ENCODE data around the gene STARD6. TPM values are rescaled to one million over a fixed set of nuclear protein-coding genes. Genes with fewer than 3 reads are reported as not detected.

STARD6 gene, protein sequence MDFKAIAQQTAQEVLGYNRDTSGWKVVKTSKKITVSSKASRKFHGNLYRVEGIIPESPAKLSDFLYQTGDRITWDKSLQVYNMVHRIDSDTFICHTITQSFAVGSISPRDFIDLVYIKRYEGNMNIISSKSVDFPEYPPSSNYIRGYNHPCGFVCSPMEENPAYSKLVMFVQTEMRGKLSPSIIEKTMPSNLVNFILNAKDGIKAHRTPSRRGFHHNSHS
- 0.22 TPM in 1 of 5 replicates, not detected in the others for total RNA-seq (2022; extraction: Qiagen RNA extraction; ENCODE audit: low read depth)

DNA sequence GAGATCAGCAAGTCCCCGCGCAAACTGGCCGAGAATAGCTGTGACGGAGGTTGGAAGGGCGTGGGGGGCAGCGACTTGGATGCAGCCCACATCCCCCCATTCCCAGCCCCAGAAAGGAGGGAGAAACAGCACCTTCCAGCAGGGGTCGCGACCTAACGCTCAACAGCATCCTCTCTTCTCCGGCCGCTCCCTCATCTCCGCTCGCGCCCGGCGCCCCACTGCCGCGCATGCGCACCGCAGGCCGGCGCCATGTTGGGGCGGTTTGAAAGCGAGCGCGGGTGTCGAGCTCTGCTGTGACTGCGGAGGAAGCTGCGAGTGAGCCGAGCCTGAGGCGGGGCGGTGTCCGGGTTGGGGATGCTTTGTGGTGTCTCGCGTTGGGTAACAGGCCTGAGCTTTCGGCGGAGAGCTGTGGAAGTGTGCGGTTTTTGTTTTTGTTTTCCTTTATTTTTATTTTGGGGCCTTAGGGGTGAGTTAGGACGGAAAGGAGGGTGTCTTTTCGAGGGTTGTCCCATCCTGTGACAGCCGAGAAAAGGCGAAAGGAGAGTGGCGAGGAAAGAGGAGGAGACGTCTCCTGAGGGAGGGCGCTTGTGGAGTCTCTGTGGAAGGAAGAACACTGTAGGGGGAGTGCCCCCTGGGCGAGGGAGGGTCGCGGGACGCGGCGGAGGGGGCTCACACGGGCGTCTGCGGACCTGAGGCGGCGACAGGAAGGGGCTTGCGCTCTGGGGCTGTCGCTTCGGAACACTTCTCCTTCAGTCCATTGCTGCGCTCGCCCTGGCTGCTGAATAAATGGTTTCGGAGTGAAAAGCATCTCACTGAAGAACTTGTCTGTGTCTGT, at the start of gene STARD6, which contains the start of gene C18orf54:
Gene STARD6 (minus strand): TSS at position 199 of the 835 bp plus-strand sequence. CDS start 3,285 bp downstream, outside the sequence.
Gene C18orf54 (plus strand): TSS at position 247 of the 835 bp plus-strand sequence. CDS start 2,667 bp downstream, outside the sequence.

Other genes with a start within 250 kb of the STARD6 start
- 41.6 to 67.3 TPM (median 61.0 TPM) in 5 replicates for gene MBD2, start 133.2 kb downstream of the STARD6 start, total RNA-seq (2022; extraction: Qiagen RNA extraction; ENCODE audit: low read depth)
- gene POLI, start 88.3 kb downstream of the STARD6 start, total RNA-seq (2022; extraction: Qiagen RNA extraction; ENCODE audit: low read depth): 7.9 to 8.7 TPM (median 8.2 TPM) in 5 replicates
- 1.9 to 3.6 TPM (median 2.6 TPM) in 5 replicates for gene C18orf54, start within 50 bp of the STARD6 start, total RNA-seq (2022; extraction: Qiagen RNA extraction; ENCODE audit: low read depth)
- gene DYNAP, start 233.4 kb upstream of the STARD6 start, total RNA-seq (2022; extraction: Qiagen RNA extraction; ENCODE audit: low read depth): not detected in 5 replicates

Data from A549 treated with CpdA at 1 μM for 4 hours (cell line).